GM18505 (cell line): ENCODE results near the gene SPACA7.

Experiments
- ATAC-seq: cut with Tn5 transposase; IDR thresholded peaks from one replicate; pipeline ENCODE4 v1.9.1; 2021; ENCODE audit not compliant: unreplicated experiment
- POLR2A ChIP-seq: IDR thresholded peaks from 4 replicates; pipeline ENCODE4 v1.6.1; 2011; ENCODE audit warnings: borderline replicate concordance; ENCODE audit not compliant: insufficient read depth, insufficient read length; ENCODE audit errors: extremely low read depth

Gene SPACA7

DNA sequence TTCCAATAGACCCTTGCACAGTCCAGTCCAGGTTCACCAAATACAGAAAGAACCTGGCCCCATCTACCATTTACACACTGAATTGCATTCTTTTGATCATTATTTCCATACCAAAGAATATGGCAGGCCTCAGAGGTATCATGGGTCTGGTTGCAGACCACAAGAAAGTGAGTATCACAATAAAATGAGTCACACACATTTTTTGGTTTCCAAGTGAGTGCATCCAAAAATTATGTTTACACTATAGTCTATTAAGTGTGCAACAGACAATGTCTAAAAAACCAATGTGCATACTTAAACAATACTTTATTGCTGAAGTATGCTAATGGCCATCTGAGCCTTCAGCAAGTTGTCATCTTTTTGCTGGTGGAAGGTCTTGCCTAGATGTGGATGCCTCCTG, 105.3 kb downstream of the SPACA7 start:
- no peak for TF ChIP-seq POLR2A
- no peak for ATAC-seq

DNA sequence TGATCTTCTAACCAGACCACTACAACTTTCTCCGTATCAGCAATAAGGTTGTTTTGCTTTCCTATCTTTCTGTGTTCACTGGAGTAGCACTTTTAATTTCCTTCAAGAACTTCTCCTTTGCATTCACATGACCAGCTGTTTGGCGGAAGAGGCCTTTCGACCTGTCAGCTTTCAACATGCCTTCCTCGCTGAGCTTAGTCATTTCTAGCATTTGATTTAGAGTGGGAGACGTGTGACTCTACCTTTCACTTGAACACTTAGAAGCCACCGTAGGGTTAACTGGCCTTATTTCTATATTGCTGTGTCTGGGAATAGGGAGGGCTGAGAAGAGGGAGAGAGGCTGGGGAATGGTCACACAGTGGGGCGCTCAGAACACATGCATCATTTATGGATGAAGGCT, 107.1 kb downstream of the SPACA7 start:
- no peak for TF ChIP-seq POLR2A
- ATAC-seq, result no peak
